Esophagus squamous epithelium (tissue), 4 donors: ENCODE data around the gene MTF1.

ENCODE experiments used
- CTCF ChIP-seq, 6 experiments: fragments of 450-650 bp in 4 of 6; fragments of 200-600 bp in 2 of 6; sonication (generic) in 2 of 6; IDR thresholded peaks; one replicate each; pipeline ENCODE4 v1.5.1; 2016 to 2019; ENCODE audit warnings: antibody characterized with exemption in 6 of 6, mild to moderate bottlenecking in 4 of 6, moderate library complexity in 4 of 6
- POLR2A ChIP-seq, 4 donors: fragments of 450-650 bp; IDR thresholded peaks; one replicate each; pipeline ENCODE4 v1.6.1; 2017; ENCODE audit warnings: antibody characterized with exemption in 4 of 4, mild to moderate bottlenecking in 4 of 4, moderate library complexity in 3 of 4

DNA sequence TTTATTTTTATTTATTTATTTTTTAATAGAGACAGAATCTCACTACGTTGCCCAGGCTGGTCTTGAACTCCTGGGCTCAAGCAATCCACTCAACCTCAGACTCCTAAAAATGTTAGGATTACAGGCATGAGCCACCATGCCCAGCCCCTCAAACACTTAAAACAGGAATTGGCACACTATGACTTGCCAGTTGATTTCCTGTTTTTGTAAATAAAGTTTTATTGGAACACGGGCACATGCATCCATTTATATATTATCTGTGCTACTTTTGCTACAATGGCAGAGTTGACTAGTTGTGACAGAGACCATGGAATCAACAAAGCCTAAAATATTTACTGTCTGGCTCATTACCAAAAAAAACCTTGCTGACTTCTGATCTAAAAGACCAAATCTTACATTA, 35.4 kb downstream of the MTF1 start:
- TF ChIP-seq CTCF (IDR thresholded peaks at IDR 0.05) (no peak), POLR2A (IDR thresholded peaks at IDR 0.05) (no peak)
